Mesendoderm (in vitro differentiated cells): ENCODE measurements around the gene TASL.

Experiments used
- DNase-seq: peaks from one replicate; pipeline ENCODE4 v3.0.0; 2013
- H2AK5ac ChIP-seq: 2 replicates; pipeline ENCODE4 v1.6.1; 2013; ENCODE audit warnings: low read length, inconsistent platforms
- H2BK120ac ChIP-seq: 2 replicates; pipeline ENCODE4 v1.6.1; 2013; ENCODE audit warnings: low read depth, mild to moderate bottlenecking, low read length, moderate library complexity, mixed read lengths
- H2BK15ac ChIP-seq: replicated peaks from 2 replicates; pipeline ENCODE4 v1.6.1; 2013; ENCODE audit warnings: low read depth, mild to moderate bottlenecking, moderate library complexity
- H2BK5ac ChIP-seq: 2 replicates; pipeline ENCODE4 v1.6.1; 2013; ENCODE audit warnings: low read length, inconsistent platforms
- H3K18ac ChIP-seq: 2 replicates; pipeline ENCODE4 v1.6.1; 2013; ENCODE audit warnings: mild to moderate bottlenecking, low read length, mixed read lengths
- H3K23ac ChIP-seq: one replicate; pipeline ENCODE4 v1.6.1; 2013; ENCODE audit warnings: low read length
- H3K27ac ChIP-seq: 2 replicates; pipeline ENCODE4 v1.5.1; 2013; ENCODE audit warnings: low read depth, mild to moderate bottlenecking, inconsistent platforms, low read length, moderate library complexity
- H3K27me3 ChIP-seq: 2 replicates; pipeline ENCODE4 v1.6.1; 2013; ENCODE audit warnings: low read length, control low read depth, mild to moderate bottlenecking, inconsistent platforms; ENCODE audit not compliant: insufficient read depth, poor library complexity
- H3K36me3 ChIP-seq: 2 replicates; pipeline ENCODE4 v1.6.1; 2013; ENCODE audit warnings: low read length, inconsistent platforms; ENCODE audit not compliant: control insufficient read depth, insufficient read depth
- H3K4ac ChIP-seq: one replicate; pipeline ENCODE4 v1.6.1; 2013; ENCODE audit warnings: low read depth, mild to moderate bottlenecking, low read length, moderate library complexity
- H3K4me1 ChIP-seq: 2 replicates; pipeline ENCODE4 v1.6.1; 2013; ENCODE audit warnings: low read depth, low read length, inconsistent platforms; ENCODE audit not compliant: control insufficient read depth
- H3K4me2 ChIP-seq: 2 replicates; pipeline ENCODE4 v1.6.1; 2013; ENCODE audit warnings: low read length
- H3K4me3 ChIP-seq: 2 replicates; pipeline ENCODE4 v1.5.1; 2013; ENCODE audit warnings: mild to moderate bottlenecking, low read length
- H3K56ac ChIP-seq: one replicate; pipeline ENCODE4 v1.6.1; 2013; ENCODE audit warnings: low read length
- H3K79me1 ChIP-seq: 2 replicates; pipeline ENCODE4 v1.6.1; 2013; ENCODE audit warnings: low read length, inconsistent platforms
- H3K79me2 ChIP-seq: 2 replicates; pipeline ENCODE4 v1.6.1; 2013; ENCODE audit warnings: mild to moderate bottlenecking, low read length; ENCODE audit not compliant: control insufficient read depth, insufficient read depth
- H3K9ac ChIP-seq: 2 replicates; pipeline ENCODE4 v1.6.1; 2013; ENCODE audit warnings: low read length, inconsistent platforms
- H4K5ac ChIP-seq: one replicate; pipeline ENCODE4 v1.6.1; 2013; ENCODE audit warnings: low read length
- H4K8ac ChIP-seq: one replicate; pipeline ENCODE4 v1.6.1; 2013; ENCODE audit warnings: low read depth, mild to moderate bottlenecking, control low read depth, low read length, moderate library complexity
- WGBS: extraction: QIAGEN DNeasy Blood & Tissue Kit; methylation state at CpG from one replicate; pipeline ENCODE4 v1.1.7; 2013; ENCODE audit warnings: low lambda C conversion rate, missing lambda C conversion rate; ENCODE audit not compliant: insufficient coverage; ENCODE audit errors: extremely low coverage; 5-methylcytosine and 5-hydroxymethylcytosine counted together

The TASL gene

DNA sequence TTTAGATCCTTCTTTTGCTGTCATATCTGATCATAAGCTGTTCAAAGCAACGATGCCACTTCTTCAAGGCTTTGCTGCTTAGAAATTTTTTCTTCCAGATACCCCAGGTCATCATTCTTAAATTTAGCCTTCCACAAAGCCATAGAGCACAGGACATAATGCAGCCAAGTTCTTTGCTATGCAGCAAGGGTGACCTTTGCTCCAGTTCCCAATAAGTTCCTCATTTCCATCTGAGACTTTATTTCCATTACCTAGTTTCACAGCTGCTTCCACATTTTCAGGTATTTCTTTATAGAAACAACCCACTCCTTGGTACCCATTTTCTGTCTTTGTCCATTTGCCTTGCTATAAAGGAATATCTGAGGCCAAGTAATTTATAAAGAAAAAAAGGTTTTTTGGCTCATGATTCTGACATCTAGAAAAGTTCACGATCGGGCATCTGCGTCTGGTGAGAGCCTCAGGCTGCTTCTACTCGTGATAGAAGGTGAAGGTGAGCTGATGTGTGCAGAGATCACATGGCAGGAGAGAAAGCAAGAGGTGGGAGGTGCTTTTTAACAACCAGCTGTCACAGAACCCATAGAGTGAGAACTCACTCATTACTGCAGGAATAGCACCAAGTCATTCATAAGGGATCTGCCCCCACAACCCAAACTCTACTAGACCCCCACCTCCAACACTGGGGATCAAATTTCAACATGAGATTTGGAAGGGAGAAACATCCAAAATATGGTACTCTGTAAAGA is 11.8 kb upstream of the TASL start:
- H3K9ac ChIP-seq, result no peak overlapping the region

DNA sequence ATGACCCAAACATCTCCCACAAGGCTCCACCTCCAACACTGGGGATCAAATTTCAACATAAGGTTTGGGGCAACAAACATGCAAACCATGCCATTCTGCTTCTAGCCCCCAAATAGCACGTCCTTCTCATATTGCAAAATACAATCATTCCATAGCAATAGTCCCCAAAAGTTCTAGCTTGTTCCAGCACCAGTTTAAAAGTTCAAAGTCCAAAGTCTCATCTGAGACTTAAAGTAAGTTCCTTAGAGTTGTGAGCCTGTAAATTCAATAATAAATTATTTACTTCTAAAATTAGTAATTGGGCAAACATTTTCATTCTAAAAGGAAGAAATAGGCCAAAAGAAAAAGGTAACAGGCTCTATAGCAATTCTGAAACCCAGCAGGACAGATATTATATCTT is 8.9 kb upstream of the TASL start:
- no peaks in the 10 kb centered on the region for H3K79me2 ChIP-seq
- no peak overlapping the region for H3K18ac ChIP-seq
- no peak overlapping the region for H2AK5ac ChIP-seq
- no peaks in the 10 kb centered on the region for H3K27me3 ChIP-seq
- no peaks in the 10 kb centered on the region for H3K79me1 ChIP-seq
- no peaks in the 10 kb centered on the region for H3K4me1 ChIP-seq
- H3K4me2 ChIP-seq, result no peak overlapping the region
- no peak overlapping the region for H2BK120ac ChIP-seq
- H3K4me3 ChIP-seq, result no peak overlapping the region
- no peak overlapping the region for H2BK15ac ChIP-seq
- H4K8ac ChIP-seq, result no peak overlapping the region
- no peak overlapping the region for H3K23ac ChIP-seq
- H3K36me3 ChIP-seq, result no peaks in the 10 kb centered on the region
- no peak overlapping the region for H3K9ac ChIP-seq
- no peak overlapping the region for H4K5ac ChIP-seq
- no peak overlapping the region for H3K56ac ChIP-seq
- no peak overlapping the region for H2BK5ac ChIP-seq
- no peak overlapping the region for H3K4ac ChIP-seq
- no peak for DNase-seq
- no peak overlapping the region for H3K27ac ChIP-seq
- WGBS, result no CpG with 5 or more reads among the region's 1 CpG

More for the DNA sequence above, 11.8 kb upstream of the TASL start:
- Histone ChIP-seq H3K79me2 (no peaks in the 10 kb centered on the region), H3K4ac (no peak overlapping the region), H3K36me3 (no peaks in the 10 kb centered on the region), H3K4me2 (no peak overlapping the region), H4K8ac (no peak overlapping the region), H3K27ac (no peak overlapping the region), H3K4me3 (no peak overlapping the region), H3K18ac (no peak overlapping the region), H3K23ac (no peak overlapping the region), H2AK5ac (no peak overlapping the region), H3K4me1 (no peaks in the 10 kb centered on the region), H2BK15ac (no peak overlapping the region), H3K79me1 (no peaks in the 10 kb centered on the region), H2BK5ac (no peak overlapping the region), H4K5ac (no peak overlapping the region), H2BK120ac (no peak overlapping the region), H3K56ac (no peak overlapping the region), H3K27me3 (no peaks in the 10 kb centered on the region)
- DNase-seq, result no peak
- no CpG with 5 or more reads among the region's 5 CpGs for WGBS

DNA sequence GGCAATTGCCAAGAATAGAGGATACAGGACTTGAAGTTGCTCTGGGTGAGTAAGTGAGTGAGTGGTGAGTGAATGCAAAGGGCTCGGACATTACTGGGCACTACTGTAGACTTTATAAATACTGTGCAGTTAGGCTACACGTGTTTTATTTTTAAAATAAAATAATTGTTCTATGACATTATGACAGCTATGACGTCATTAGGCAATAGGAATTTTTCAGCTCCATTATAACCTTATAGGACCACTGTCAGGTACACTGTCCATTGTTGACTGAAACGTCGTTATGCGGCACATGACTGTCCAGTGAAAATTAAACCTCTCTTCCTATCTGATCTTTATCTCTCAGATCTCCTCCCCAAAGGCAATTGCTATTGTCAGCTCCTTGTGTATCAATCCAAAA is 5.1 kb upstream of the TASL start:
- no CpG with 5 or more reads among the region's 6 CpGs for WGBS
- H4K5ac ChIP-seq, result no peak overlapping the region
- no peak for DNase-seq
- no peak overlapping the region for H2BK15ac ChIP-seq
- H3K56ac ChIP-seq, result no peak overlapping the region
- no peak overlapping the region for H2AK5ac ChIP-seq
- no peak overlapping the region for H2BK5ac ChIP-seq
- no peak overlapping the region for H3K27ac ChIP-seq
- no peaks in the 10 kb centered on the region for H3K27me3 ChIP-seq
- no peak overlapping the region for H2BK120ac ChIP-seq
- H3K23ac ChIP-seq, result no peak overlapping the region
- H3K4me1 ChIP-seq, result no peaks in the 10 kb centered on the region
- H3K79me2 ChIP-seq, result no peaks in the 10 kb centered on the region
- no peak overlapping the region for H3K18ac ChIP-seq
- H4K8ac ChIP-seq, result no peak overlapping the region
- H3K4me3 ChIP-seq, result no peak overlapping the region
- no peaks in the 10 kb centered on the region for H3K79me1 ChIP-seq
- H3K9ac ChIP-seq, result no peak overlapping the region
- no peak overlapping the region for H3K4me2 ChIP-seq
- H3K4ac ChIP-seq, result no peak overlapping the region
- H3K36me3 ChIP-seq, result no peaks in the 10 kb centered on the region

DNA sequence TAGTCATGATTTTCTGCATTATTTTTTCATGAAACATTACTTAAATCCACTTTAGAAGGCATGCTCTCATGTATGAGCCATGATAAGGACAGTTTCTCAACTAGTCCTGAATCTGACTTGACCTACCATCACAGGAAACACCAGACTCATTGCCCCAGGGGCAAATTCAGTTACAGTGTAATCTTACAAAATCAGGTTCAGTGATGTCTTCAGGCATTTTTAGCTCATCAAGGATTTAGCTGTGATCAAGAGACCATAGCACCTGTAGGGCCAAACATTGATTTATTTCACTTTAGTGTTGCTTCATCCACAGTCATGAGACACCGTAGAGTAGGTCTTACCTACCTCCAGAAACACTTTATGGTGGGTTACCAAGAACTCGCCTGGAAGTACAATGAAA is 3.1 kb upstream of the TASL start:
- no peak overlapping the region for H3K4me2 ChIP-seq
- H2BK120ac ChIP-seq, result no peak overlapping the region
- no peak overlapping the region for H3K9ac ChIP-seq
- H3K79me2 ChIP-seq, result no peaks in the 10 kb centered on the region
- no peak overlapping the region for H3K23ac ChIP-seq
- no peak for DNase-seq
- no peak overlapping the region for H3K4me3 ChIP-seq
- no peaks in the 10 kb centered on the region for H3K27me3 ChIP-seq
- no peak overlapping the region for H3K18ac ChIP-seq
- WGBS, result no CpG with 5 or more reads among the region's 2 CpGs
- no peak overlapping the region for H4K5ac ChIP-seq
- H3K27ac ChIP-seq, result no peak overlapping the region
- no peak overlapping the region for H3K56ac ChIP-seq
- H3K4me1 ChIP-seq, result no peaks in the 10 kb centered on the region
- H4K8ac ChIP-seq, result no peak overlapping the region
- H2BK5ac ChIP-seq, result no peak overlapping the region
- no peak overlapping the region for H3K4ac ChIP-seq
- H3K36me3 ChIP-seq, result no peaks in the 10 kb centered on the region
- no peak overlapping the region for H2BK15ac ChIP-seq
- no peaks in the 10 kb centered on the region for H3K79me1 ChIP-seq
- no peak overlapping the region for H2AK5ac ChIP-seq

DNA sequence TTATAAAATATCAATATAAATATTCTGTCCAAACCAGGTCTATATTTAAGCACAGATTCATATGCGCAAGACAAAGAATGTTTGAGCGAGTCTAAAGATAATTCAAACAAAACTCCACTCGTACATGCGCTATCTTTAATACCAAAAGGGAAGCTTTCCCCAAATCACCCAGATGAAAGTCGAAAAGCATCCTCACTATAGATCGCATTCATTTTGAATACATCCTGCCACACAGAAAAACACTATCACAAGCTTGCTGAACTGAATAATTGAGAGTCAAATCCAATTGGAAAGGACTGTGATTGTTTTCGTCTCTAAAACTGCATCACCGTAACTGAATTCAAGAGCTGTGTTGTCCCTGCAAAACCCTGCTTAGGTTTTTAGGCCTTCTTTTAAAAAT is 685 bp downstream of the TASL start:
- no peak overlapping the region for H3K4ac ChIP-seq
- no peak for DNase-seq
- no peak overlapping the region for H4K8ac ChIP-seq
- H2AK5ac ChIP-seq, result no peak overlapping the region
- no CpG with 5 or more reads among the region's 8 CpGs for WGBS
- H3K4me1 ChIP-seq, result no peaks in the 10 kb centered on the region
- H3K36me3 ChIP-seq, result no peaks in the 10 kb centered on the region
- no peak overlapping the region for H2BK120ac ChIP-seq
- H3K18ac ChIP-seq, result no peak overlapping the region
- H3K4me2 ChIP-seq, result no peak overlapping the region
- no peaks in the 10 kb centered on the region for H3K79me2 ChIP-seq
- H3K23ac ChIP-seq, result no peak overlapping the region
- no peak overlapping the region for H3K9ac ChIP-seq
- no peak overlapping the region for H2BK15ac ChIP-seq
- H3K56ac ChIP-seq, result no peak overlapping the region
- no peaks in the 10 kb centered on the region for H3K27me3 ChIP-seq
- no peak overlapping the region for H2BK5ac ChIP-seq
- no peak overlapping the region for H3K4me3 ChIP-seq
- H3K79me1 ChIP-seq, result no peaks in the 10 kb centered on the region
- no peak overlapping the region for H4K5ac ChIP-seq
- H3K27ac ChIP-seq, result no peak overlapping the region

DNA sequence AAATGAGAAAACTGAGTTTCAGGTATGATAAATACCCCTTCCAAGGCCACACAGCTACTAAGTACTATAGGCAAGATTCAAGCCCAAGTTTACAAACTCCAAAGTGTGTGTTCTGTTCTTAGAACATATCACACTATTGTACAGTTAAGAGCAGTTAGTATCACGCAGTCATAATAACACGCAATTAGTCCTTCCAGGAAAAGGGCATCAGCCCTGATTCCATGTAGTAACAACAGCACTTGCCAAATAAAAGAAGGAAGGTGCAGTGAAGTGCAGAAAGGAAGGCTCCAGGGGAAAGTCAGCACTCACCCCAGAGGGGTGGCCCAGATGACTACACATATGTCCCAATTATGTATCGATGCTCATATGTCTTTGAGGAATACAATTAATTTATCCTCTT is 4.4 kb downstream of the TASL start:
- Histone ChIP-seq H3K27me3 (no peaks in the 10 kb centered on the region), H2BK5ac (no peak overlapping the region), H3K36me3 (no peaks in the 10 kb centered on the region), H3K23ac (no peak overlapping the region), H3K79me1 (no peaks in the 10 kb centered on the region), H3K56ac (no peak overlapping the region), H2BK120ac (no peak overlapping the region), H4K8ac (no peak overlapping the region), H3K4me1 (no peaks in the 10 kb centered on the region), H3K9ac (no peak overlapping the region), H2AK5ac (no peak overlapping the region), H3K79me2 (no peaks in the 10 kb centered on the region), H3K4me3 (no peak overlapping the region), H4K5ac (no peak overlapping the region), H3K18ac (no peak overlapping the region), H2BK15ac (no peak overlapping the region), H3K27ac (no peak overlapping the region), H3K4me2 (no peak overlapping the region), H3K4ac (no peak overlapping the region)
- DNase-seq, result no peak
- WGBS, result no CpG with 5 or more reads among the region's 3 CpGs
